Measurements from ENCODE around the gene WDCP. TPM values are rescaled to one million over a fixed set of nuclear protein-coding genes. Genes with fewer than 3 reads are reported as not detected.

WDCP gene
- total RNA-seq, 3 donors from 2014 or later (not counting 1 experiment from before 2014, with no cell fraction given): 2.4 to 11.8 (median 11.2) TPM

- intact Hi-C loops (cut with micrococcal nuclease): no loop called here
- Mint-ChIP-seq H3K4me1 (peaks cover 0 to 4% of the 10 kb centered on the region in 2 donors), H3K27ac (no peak overlapping the region), H3K27me3 (ENCODE audit: low read depth in 2 of 2) (no peaks in the 10 kb centered on the region), H3K9me3 (no peaks in the 10 kb centered on the region), H3K36me3 (no peaks in the 10 kb centered on the region), H3K4me3 (no peak overlapping the region)
- Histone ChIP-seq H3K9me3 (ENCODE audit: control insufficient read depth, insufficient read depth, low read length) (no peaks in the 10 kb centered on the region), H3K27me3 (ENCODE audit: control insufficient read depth, insufficient read depth, low read length) (no peaks in the 10 kb centered on the region), H3K36me3 (ENCODE audit: control insufficient read depth, insufficient read depth, low read length) (peaks cover 3% of the 10 kb centered on the region), H3K4me3 (ENCODE audit: low read length) (no peak overlapping the region), H3K27ac (ENCODE audit: low read length) (no peak overlapping the region), H3K4me1 (ENCODE audit: control insufficient read depth, insufficient read depth, low read length) (no peaks in the 10 kb centered on the region)
- ATAC-seq (no peak), DNase-seq (no peak)
- WGBS (ENCODE audit: insufficient coverage): 99% methylated on average over 5 of the region's 5 CpGs
- TF ChIP-seq CTCF (IDR thresholded peaks at IDR 0.05): no peak
Observed at GRCh38 chr2:24019729-24020128, 27.5 kb downstream of the WDCP start.

- Histone ChIP-seq H3K36me3 (ENCODE audit: control insufficient read depth, insufficient read depth, low read length) (peaks cover 3% of the 10 kb centered on the region), H3K27ac (ENCODE audit: low read length) (no peak overlapping the region), H3K27me3 (ENCODE audit: control insufficient read depth, insufficient read depth, low read length) (no peaks in the 10 kb centered on the region), H3K9me3 (ENCODE audit: control insufficient read depth, insufficient read depth, low read length) (no peaks in the 10 kb centered on the region), H3K4me1 (ENCODE audit: control insufficient read depth, insufficient read depth, low read length) (no peaks in the 10 kb centered on the region), H3K4me3 (ENCODE audit: low read length) (no peak overlapping the region)
- Mint-ChIP-seq H3K4me1 (no peaks in the 10 kb centered on the region), H3K27ac (no peak overlapping the region), H3K4me3 (no peak overlapping the region), H3K36me3 (no peaks in the 10 kb centered on the region), H3K27me3 (ENCODE audit: low read depth in 2 of 2) (no peaks in the 10 kb centered on the region), H3K9me3 (no peaks in the 10 kb centered on the region)
- WGBS (ENCODE audit: insufficient coverage): 92% methylated on average over 7 of the region's 9 CpGs
- intact Hi-C loops (cut with micrococcal nuclease): no loop called here
- ATAC-seq: no peak
- TF ChIP-seq CTCF (IDR thresholded peaks at IDR 0.05): no peak
- no peak for DNase-seq
Observed at GRCh38 chr2:24018241-24018640, 28.9 kb downstream of the WDCP start.

- no peak for DNase-seq
- intact Hi-C loops (cut with micrococcal nuclease): no loop called here
- no peaks in the 10 kb centered on the region for H3K36me3 Mint-ChIP-seq
- peaks cover under 1 to 1% of the 10 kb centered on the region in 2 donors for H3K27me3 Mint-ChIP-seq (ENCODE audit: low read depth in 2 of 2)
- H3K9me3 Mint-ChIP-seq: no peaks in the 10 kb centered on the region
- H3K27ac Mint-ChIP-seq: no peak overlapping the region
- no peaks in the 10 kb centered on the region for H3K4me1 ChIP-seq (ENCODE audit: control insufficient read depth, insufficient read depth, low read length)
- H3K36me3 ChIP-seq (ENCODE audit: control insufficient read depth, insufficient read depth, low read length): peaks cover 1% of the 10 kb centered on the region
- no peaks in the 10 kb centered on the region for H3K4me1 Mint-ChIP-seq
- TF ChIP-seq CTCF (IDR thresholded peaks at IDR 0.05): no peak
- no peak overlapping the region for H3K4me3 ChIP-seq (ENCODE audit: low read length)
- no peak overlapping the region for H3K27ac ChIP-seq (ENCODE audit: low read length)
- H3K27me3 ChIP-seq (ENCODE audit: control insufficient read depth, insufficient read depth, low read length): no peaks in the 10 kb centered on the region
- ATAC-seq: no peak
- WGBS (ENCODE audit: insufficient coverage): 89% methylated on average over 7 of the region's 8 CpGs
- no peak overlapping the region for H3K4me3 Mint-ChIP-seq
- H3K9me3 ChIP-seq (ENCODE audit: control insufficient read depth, insufficient read depth, low read length): no peaks in the 10 kb centered on the region
Observed at GRCh38 chr2:24017711-24018110, 29.5 kb downstream of the WDCP start.

All from natural killer cell (primary cell).